NCI-H2081 (cell line): ENCODE measurements around the gene ESAM.

Source experiments
- DNase-seq, 2 experiments: peaks; one replicate each; lab custom pipeline; 2025; lab: John Stamatoyannopoulos, UW

ESAM gene

GRCh38 chr11:124752471-124753102, 9.5 kb downstream of the ESAM start:
- DNase-seq, result no peak

- DNase-seq, result no peak
Measured at GRCh38 chr11:124751741-124752470, 10.2 kb downstream of the ESAM start, which contains the start of gene VSIG2. VSIG2 (minus strand) TSS chr11:124752255; CDS start chr11:124752137, 118 bp downstream.

GRCh38 chr11:124751391-124751740, 10.7 kb downstream of the ESAM start:
- DNase-seq, result no peak

GRCh38 chr11:124749912-124750311, 12.2 kb downstream of the ESAM start:
- no peak for DNase-seq

- no peak for DNase-seq
Measured at GRCh38 chr11:124748481-124749343, 13.4 kb downstream of the ESAM start.

GRCh38 chr11:124748100-124748418, 14.0 kb downstream of the ESAM start:
- DNase-seq, result no peak

GRCh38 chr11:124747406-124748099, 14.5 kb downstream of the ESAM start:
- no peak for DNase-seq

GRCh38 chr11:124746621-124747243, 15.4 kb downstream of the ESAM start:
- DNase-seq, result peak; percentile 42 to 45

- DNase-seq, result peak in 1 of 2 experiments; percentile 4
Measured at GRCh38 chr11:124745835-124746620, 16.1 kb downstream of the ESAM start.

- DNase-seq, result no peak
Measured at GRCh38 chr11:124745270-124745834, 16.7 kb downstream of the ESAM start.

GRCh38 chr11:124743050-124743449, 19.0 kb downstream of the ESAM start:
- no peak for DNase-seq

GRCh38 chr11:124742555-124742954, 19.5 kb downstream of the ESAM start:
- no peak for DNase-seq

GRCh38 chr11:124740277-124740882, 21.7 kb downstream of the ESAM start:
- peak; percentile 28 to 29 for DNase-seq

- peak; percentile 90 to 91 for DNase-seq
Measured at GRCh38 chr11:124739479-124740276, 22.4 kb downstream of the ESAM start, which contains the start of gene NRGN. NRGN (plus strand) TSS chr11:124739942; CDS start chr11:124740085, 143 bp downstream.

GRCh38 chr11:124738713-124739478, 23.2 kb downstream of the ESAM start:
- no peak for DNase-seq

GRCh38 chr11:124737638-124738305, 24.3 kb downstream of the ESAM start:
- no peak for DNase-seq

GRCh38 chr11:124736736-124737135, 25.4 kb downstream of the ESAM start:
- DNase-seq, result no peak

- no peak for DNase-seq
Measured at GRCh38 chr11:124732230-124732629, 29.9 kb downstream of the ESAM start.
